Measurements from ENCODE around the gene NRN1L. TPM values are rescaled to one million over a fixed set of nuclear protein-coding genes. Genes with fewer than 3 reads are reported as not detected.
"Not testable (repeated sequence)": the region's sequence is repeated elsewhere in the genome, so short reads cannot be mapped to it uniquely, and the experiment has no call there.

The NRN1L gene
- total RNA-seq (2021) (0.58 and 0.59 TPM in 2 replicates), Bru-seq, nascent RNA (not detected), BruChase-seq, experiment 1, labeled RNA remaining after a 2-hour chase (not detected), BruChase-seq, experiment 2, labeled RNA remaining after a 6-hour chase (not detected)
- long read RNA-seq, result 0 reads

DNA sequence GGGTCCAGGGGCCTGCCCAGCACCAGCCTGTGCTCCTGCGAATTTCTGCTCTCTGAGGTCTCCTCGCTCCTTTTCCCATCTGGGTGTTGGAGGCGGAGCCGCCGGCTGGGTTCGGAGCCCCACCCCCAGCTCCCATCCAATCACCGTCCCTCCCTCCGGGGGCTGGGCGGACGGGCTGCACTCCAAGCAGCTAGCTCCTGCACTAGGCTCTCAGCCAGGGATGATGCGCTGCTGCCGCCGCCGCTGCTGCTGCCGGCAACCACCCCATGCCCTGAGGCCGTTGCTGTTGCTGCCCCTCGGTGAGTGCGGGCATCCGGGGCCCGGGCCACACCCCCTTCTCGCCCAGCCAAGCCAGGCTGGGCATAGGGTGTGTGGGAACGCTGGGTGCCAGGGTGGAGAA lies at the start of gene NRN1L:
TSS of gene NRN1L (plus strand) at position 202 of the 400 bp plus-strand sequence. CDS start at position 221, 19 bp downstream.
- POLR2A ChIA-PET (ENCODE audit: low non-redundant PET), result no interaction called here
- no peaks in the 10 kb centered on the region for H3K27me3 ChIP-seq (replicated peaks; ENCODE audit: insufficient read depth, low read depth, low read length, poor library complexity)
- CTCF ChIA-PET, result interaction anchor here (0.6 to 2.4 kb wide), 8 partner anchors 8 to 364 kb away, joined by 3 to 15 read pairs (median 6); partner anchors contain the start of genes CTRL and PSKH1
- no TSS peak for BruUV-seq (replicated peaks)
- H3K9me3 ChIP-seq (ENCODE audit: low read depth, low read length, poor library complexity, severe bottlenecking), result no peaks in the 10 kb centered on the region
- peak within 1 kb of the TSS; percentile 34 for H3K27ac ChIP-seq (ENCODE audit: low read depth, low read length, poor library complexity, severe bottlenecking)
- peaks cover 47% of the 10 kb centered on the region for H3K36me3 ChIP-seq (ENCODE audit: insufficient read depth, low read length, poor library complexity, severe bottlenecking)
- TF ChIP-seq, protein P1, sequence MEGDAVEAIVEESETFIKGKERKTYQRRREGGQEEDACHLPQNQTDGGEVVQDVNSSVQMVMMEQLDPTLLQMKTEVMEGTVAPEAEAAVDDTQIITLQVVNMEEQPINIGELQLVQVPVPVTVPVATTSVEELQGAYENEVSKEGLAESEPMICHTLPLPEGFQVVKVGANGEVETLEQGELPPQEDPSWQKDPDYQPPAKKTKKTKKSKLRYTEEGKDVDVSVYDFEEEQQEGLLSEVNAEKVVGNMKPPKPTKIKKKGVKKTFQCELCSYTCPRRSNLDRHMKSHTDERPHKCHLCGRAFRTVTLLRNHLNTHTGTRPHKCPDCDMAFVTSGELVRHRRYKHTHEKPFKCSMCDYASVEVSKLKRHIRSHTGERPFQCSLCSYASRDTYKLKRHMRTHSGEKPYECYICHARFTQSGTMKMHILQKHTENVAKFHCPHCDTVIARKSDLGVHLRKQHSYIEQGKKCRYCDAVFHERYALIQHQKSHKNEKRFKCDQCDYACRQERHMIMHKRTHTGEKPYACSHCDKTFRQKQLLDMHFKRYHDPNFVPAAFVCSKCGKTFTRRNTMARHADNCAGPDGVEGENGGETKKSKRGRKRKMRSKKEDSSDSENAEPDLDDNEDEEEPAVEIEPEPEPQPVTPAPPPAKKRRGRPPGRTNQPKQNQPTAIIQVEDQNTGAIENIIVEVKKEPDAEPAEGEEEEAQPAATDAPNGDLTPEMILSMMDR (conservative IDR thresholded peaks at IDR 0.05; ENCODE audit: low read depth, low read length), result no peak
- TF ChIP-seq EZH2 (IDR thresholded peaks at IDR 0.05; ENCODE audit: borderline replicate concordance, low read depth, low read length, poor library complexity, severe bottlenecking), result no peak
- DNase-seq (ENCODE audit: low spot score), result peak; percentile 95
- intact Hi-C loops (cut with micrococcal nuclease; ENCODE audit: unreplicated experiment), result no loop called here
- peaks cover 11% of the 10 kb centered on the region for H3K4me1 ChIP-seq (ENCODE audit: insufficient read depth, low read length, poor library complexity, severe bottlenecking)
- no peak within 1 kb of the TSS for H3K4me3 ChIP-seq (ENCODE audit: low read depth, low read length, poor library complexity, severe bottlenecking)

DNA sequence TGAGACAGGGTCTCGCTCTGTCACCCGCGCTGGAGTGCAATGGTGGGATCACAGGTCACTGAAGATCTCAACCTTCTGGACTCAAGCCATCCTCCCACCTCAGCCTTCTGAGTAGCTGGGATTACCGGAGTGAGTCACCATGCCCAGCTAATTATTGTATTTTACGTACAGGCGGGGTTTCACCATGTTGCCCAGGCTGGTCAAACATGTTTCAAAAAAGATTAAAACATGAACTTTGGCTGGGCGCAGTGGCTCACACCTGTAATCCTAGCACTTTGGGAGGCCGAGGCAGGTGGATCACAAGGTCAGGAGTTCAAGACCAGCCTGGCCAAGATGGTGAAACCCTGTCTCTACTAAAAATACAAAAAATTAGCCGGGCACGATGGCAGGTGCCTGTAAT lies 47.5 kb upstream of the NRN1L start:
- H3K27me3 ChIP-seq (replicated peaks; ENCODE audit: insufficient read depth, low read depth, low read length, poor library complexity); H3K36me3 ChIP-seq (ENCODE audit: insufficient read depth, low read length, poor library complexity, severe bottlenecking); intact Hi-C loops (cut with micrococcal nuclease; ENCODE audit: unreplicated experiment); H3K4me3 ChIP-seq (ENCODE audit: low read depth, low read length, poor library complexity, severe bottlenecking); H3K4me1 ChIP-seq (ENCODE audit: insufficient read depth, low read length, poor library complexity, severe bottlenecking); H3K9me3 ChIP-seq (ENCODE audit: low read depth, low read length, poor library complexity, severe bottlenecking); POLR2A ChIA-PET (ENCODE audit: low non-redundant PET); H3K27ac ChIP-seq (ENCODE audit: low read depth, low read length, poor library complexity, severe bottlenecking); BruUV-seq (replicated peaks); DNase-seq (ENCODE audit: low spot score): not testable (repeated sequence)
- CTCF ChIA-PET, result interaction anchor here (0.7 kb wide), 1 partner anchor 21 kb away, joined by 4 read pairs; no protein-coding TSS in a partner anchor

DNA sequence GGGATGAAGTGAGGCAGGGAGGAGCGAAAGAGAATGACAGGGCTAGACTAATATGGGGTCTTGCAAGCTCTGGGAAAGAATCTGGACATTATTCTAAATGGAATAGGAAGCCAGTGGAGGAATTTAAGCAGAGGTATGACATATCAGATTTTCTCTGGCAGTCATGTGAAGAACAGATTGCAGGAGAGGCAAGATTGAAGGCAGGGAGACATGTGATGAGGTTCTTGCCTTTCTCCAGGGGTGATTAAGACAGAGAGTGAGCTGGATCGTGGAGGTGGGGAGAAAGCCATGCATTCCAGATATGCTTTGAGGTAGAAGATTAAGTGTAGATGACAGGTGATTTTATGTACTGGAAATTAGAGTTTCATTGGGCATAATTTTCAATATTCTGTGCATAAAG lies 46.9 kb upstream of the NRN1L start:
- CTCF ChIA-PET, result interaction anchor here (0.7 kb wide), 1 partner anchor 129 kb away, joined by 3 read pairs; no protein-coding TSS in a partner anchor
- POLR2A ChIA-PET (ENCODE audit: low non-redundant PET), result no interaction called here
- no peak for DNase-seq (ENCODE audit: low spot score)
- Histone ChIP-seq H3K36me3 (ENCODE audit: insufficient read depth, low read length, poor library complexity, severe bottlenecking) (no peaks in the 10 kb centered on the region), H3K4me1 (ENCODE audit: insufficient read depth, low read length, poor library complexity, severe bottlenecking) (peaks cover 6% of the 10 kb centered on the region), H3K4me3 (ENCODE audit: low read depth, low read length, poor library complexity, severe bottlenecking) (no peak overlapping the region), H3K9me3 (ENCODE audit: low read depth, low read length, poor library complexity, severe bottlenecking) (no peaks in the 10 kb centered on the region), H3K27me3 (replicated peaks; ENCODE audit: insufficient read depth, low read depth, low read length, poor library complexity) (no peaks in the 10 kb centered on the region), H3K27ac (ENCODE audit: low read depth, low read length, poor library complexity, severe bottlenecking) (no peak overlapping the region)
- no peak for TF ChIP-seq EZH2 (IDR thresholded peaks at IDR 0.05; ENCODE audit: borderline replicate concordance, low read depth, low read length, poor library complexity, severe bottlenecking)
- TF ChIP-seq, protein P1 (conservative IDR thresholded peaks at IDR 0.05; ENCODE audit: low read depth, low read length), result no peak
- BruUV-seq (replicated peaks), result no TSS peak
- intact Hi-C loops (cut with micrococcal nuclease; ENCODE audit: unreplicated experiment), result no loop called here
